ENCODE results near the gene DDOST. TPM values are rescaled to one million over a fixed set of nuclear protein-coding genes. Genes with fewer than 3 reads are reported as not detected.

DDOST gene
- total and polyA plus RNA-seq, 12 donors = 123 to 349 (median 202) TPM

DNA sequence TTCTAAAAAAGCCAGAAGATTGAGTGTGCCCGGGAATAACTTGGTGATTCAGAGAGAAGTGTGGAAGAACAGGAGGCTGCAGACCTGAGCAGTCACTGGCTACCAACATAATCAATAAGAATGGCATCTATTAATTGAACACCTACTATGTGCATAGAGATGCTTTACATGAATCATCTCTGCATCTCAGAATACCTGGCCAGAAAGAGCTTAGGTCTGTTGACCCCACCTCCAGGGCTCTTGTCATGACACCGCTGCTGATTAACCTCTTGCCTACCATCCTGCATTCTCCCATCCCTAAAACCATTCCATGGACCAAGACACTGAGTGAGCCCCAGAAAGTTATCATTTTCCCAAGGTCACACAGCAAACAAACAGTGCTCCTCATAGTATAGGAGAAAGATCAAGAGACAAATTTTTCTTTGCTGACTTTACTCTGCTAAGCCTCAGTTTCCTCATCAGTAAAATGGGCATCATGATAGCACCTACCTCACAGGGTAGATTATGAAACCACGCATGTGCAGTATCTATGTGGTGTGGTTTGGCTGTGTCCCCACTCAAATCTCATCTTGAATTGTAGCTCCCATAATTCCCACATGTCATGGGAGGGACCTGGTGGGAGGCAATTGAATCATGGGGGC, 44.2 kb downstream of the DDOST start:
- Histone ChIP-seq H3K4me1 (replicated peaks in 1 of 2) (peaks cover 16 to 29% of the 10 kb centered on the region in 2 donors), H3K9me3 (replicated peaks in 1 of 3) (no peaks in the 10 kb centered on the region), H3K27me3 (no peaks in the 10 kb centered on the region), H3K27ac (peak overlapping the region; percentile 15 to 85 (median 64)), H3K4me3 (no peak overlapping the region), H3K36me3 (replicated peaks in 1 of 2) (no peaks in the 10 kb centered on the region)
- intact Hi-C loops (cut with DNase I) = no loop called here
- TF ChIP-seq, protein P1, sequence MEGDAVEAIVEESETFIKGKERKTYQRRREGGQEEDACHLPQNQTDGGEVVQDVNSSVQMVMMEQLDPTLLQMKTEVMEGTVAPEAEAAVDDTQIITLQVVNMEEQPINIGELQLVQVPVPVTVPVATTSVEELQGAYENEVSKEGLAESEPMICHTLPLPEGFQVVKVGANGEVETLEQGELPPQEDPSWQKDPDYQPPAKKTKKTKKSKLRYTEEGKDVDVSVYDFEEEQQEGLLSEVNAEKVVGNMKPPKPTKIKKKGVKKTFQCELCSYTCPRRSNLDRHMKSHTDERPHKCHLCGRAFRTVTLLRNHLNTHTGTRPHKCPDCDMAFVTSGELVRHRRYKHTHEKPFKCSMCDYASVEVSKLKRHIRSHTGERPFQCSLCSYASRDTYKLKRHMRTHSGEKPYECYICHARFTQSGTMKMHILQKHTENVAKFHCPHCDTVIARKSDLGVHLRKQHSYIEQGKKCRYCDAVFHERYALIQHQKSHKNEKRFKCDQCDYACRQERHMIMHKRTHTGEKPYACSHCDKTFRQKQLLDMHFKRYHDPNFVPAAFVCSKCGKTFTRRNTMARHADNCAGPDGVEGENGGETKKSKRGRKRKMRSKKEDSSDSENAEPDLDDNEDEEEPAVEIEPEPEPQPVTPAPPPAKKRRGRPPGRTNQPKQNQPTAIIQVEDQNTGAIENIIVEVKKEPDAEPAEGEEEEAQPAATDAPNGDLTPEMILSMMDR (IDR thresholded peaks at IDR 0.05) = no peak
- no peak for TF ChIP-seq POLR2A (IDR thresholded peaks at IDR 0.05)
- DNase-seq = no peak
- 60 to 64% (median 62%) methylated on average over 3 of the region's 3 CpGs for WGBS, 4 donors

GRCh38 chr1:20615946-20616846, 45.0 kb downstream of the DDOST start:
- Histone ChIP-seq H3K36me3 (replicated peaks in 1 of 2) (no peaks in the 10 kb centered on the region), H3K9me3 (replicated peaks in 1 of 3) (no peaks in the 10 kb centered on the region), H3K4me3 (no peak overlapping the region), H3K27me3 (no peaks in the 10 kb centered on the region), H3K4me1 (replicated peaks in 1 of 2) (peaks cover 16 to 29% of the 10 kb centered on the region in 2 donors), H3K27ac (peak overlapping the region; percentile 15 to 85 (median 64))
- intact Hi-C loops (cut with DNase I) = no loop called here
- TF ChIP-seq POLR2A (IDR thresholded peaks at IDR 0.05) = peak in 1 of 2 donors; percentile 20
- TF ChIP-seq, protein P1 (IDR thresholded peaks at IDR 0.05) = no peak
- peak; percentile 40 to 79 (median 72) for DNase-seq
- 24 to 38% (median 34%) methylated on average over 17 to 20 of the region's 20 CpGs for WGBS, 4 donors

GRCh38 chr1:20614131-20614579, 47.0 kb downstream of the DDOST start:
- Histone ChIP-seq H3K9me3 (replicated peaks in 1 of 3) (no peaks in the 10 kb centered on the region), H3K27me3 (no peaks in the 10 kb centered on the region), H3K36me3 (replicated peaks in 1 of 2) (no peaks in the 10 kb centered on the region), H3K27ac (peak overlapping the region; percentile 76 to 94 (median 85)), H3K4me1 (replicated peaks in 1 of 2) (peaks cover 16 to 29% of the 10 kb centered on the region in 2 donors), H3K4me3 (no peak overlapping the region)
- intact Hi-C loops (cut with DNase I) = no loop called here
- no peak for TF ChIP-seq POLR2A (IDR thresholded peaks at IDR 0.05)
- TF ChIP-seq, protein P1 (IDR thresholded peaks at IDR 0.05) = no peak
- DNase-seq = no peak
- 42 to 55% (median 47%) methylated on average over 3 of the region's 3 CpGs for WGBS, 4 donors

- no peaks in the 10 kb centered on the region for H3K27me3 ChIP-seq
- TF ChIP-seq POLR2A (IDR thresholded peaks at IDR 0.05) = no peak
- TF ChIP-seq, protein P1 (IDR thresholded peaks at IDR 0.05) = no peak
- H3K36me3 ChIP-seq (replicated peaks in 1 of 2) = no peaks in the 10 kb centered on the region
- H3K4me1 ChIP-seq (replicated peaks in 1 of 2) = peaks cover 16 to 29% of the 10 kb centered on the region in 2 donors
- WGBS, 4 donors = 75 to 84% (median 79%) methylated on average over 7 to 11 of the region's 11 CpGs
- peak overlapping the region in 2 of 5 donors; percentile 32 to 85 for H3K27ac ChIP-seq
- H3K9me3 ChIP-seq (replicated peaks in 1 of 3) = no peaks in the 10 kb centered on the region
- intact Hi-C loops (cut with DNase I) = no loop called here
- DNase-seq = no peak
- no peak overlapping the region for H3K4me3 ChIP-seq
Measured at GRCh38 chr1:20612221-20612746, 48.9 kb downstream of the DDOST start.

Data from adrenal gland (tissue), 12 donors.